Measurements from ENCODE around the gene ESRRG. TPM values are rescaled to one million over a fixed set of nuclear protein-coding genes. Genes with fewer than 3 reads are reported as not detected.

The ESRRG gene
- total and polyA plus RNA-seq, 2 donors (not counting 1 experiment from before 2014, with no cell fraction given), result 0.15 to 0.83 TPM

GRCh38 chr1:216700779-216701178 lies 22.4 kb downstream of the ESRRG start:
- H3K4me2 ChIP-seq (ENCODE audit: extremely low read depth, insufficient read depth, low read length), result no peak overlapping the region
- DNase-seq (ENCODE audit: low read depth in 2 of 2), result peak in 1 of 2 donors; percentile 56
- no peaks in the 10 kb centered on the region for H4K20me1 ChIP-seq (ENCODE audit: control insufficient read depth, extremely low read depth, insufficient read depth, low read length)
- H3K36me3 ChIP-seq (ENCODE audit: control insufficient read depth, insufficient read depth, low read length), result no peaks in the 10 kb centered on the region
- no peak overlapping the region for H3K9ac ChIP-seq (ENCODE audit: insufficient read depth, low read length)
- no peaks in the 10 kb centered on the region for H3K27me3 ChIP-seq (ENCODE audit: control insufficient read depth, insufficient read depth, low read length)
- no peaks in the 10 kb centered on the region for H3K4me1 ChIP-seq (ENCODE audit: control insufficient read depth, extremely low read depth, insufficient read depth, low read length)
- H3K79me2 ChIP-seq (ENCODE audit: control insufficient read depth, insufficient read depth, low read length), result no peaks in the 10 kb centered on the region
- H3K27ac ChIP-seq (ENCODE audit: insufficient read depth, low read length), result no peak overlapping the region
- TF ChIP-seq CTCF (conservative IDR thresholded peaks at IDR 0.05 in 1 of 2, IDR thresholded peaks at IDR 0.05 in 1 of 2; ENCODE audit: low read depth in 1 of 2, low read length in 2 of 2) (no peak), EZH2 (IDR thresholded peaks at IDR 0.05; ENCODE audit: low read length, missing control alignments) (no peak)
- H3K9me3 ChIP-seq (ENCODE audit: control insufficient read depth, insufficient read depth, low read depth, low read length), result no peaks in the 10 kb centered on the region
- no peak overlapping the region for H3K4me3 ChIP-seq (replicated peaks in 1 of 4; ENCODE audit: control extremely low read depth in 1 of 4, insufficient read depth in 1 of 4, low read depth in 3 of 4, low read length in 4 of 4)
- H2AFZ ChIP-seq (ENCODE audit: low read length), result no peak overlapping the region

GRCh38 chr1:216691710-216692109 lies 31.5 kb downstream of the ESRRG start:
- no peak for TF ChIP-seq CTCF (conservative IDR thresholded peaks at IDR 0.05 in 1 of 2, IDR thresholded peaks at IDR 0.05 in 1 of 2; ENCODE audit: low read depth in 1 of 2, low read length in 2 of 2)
- TF ChIP-seq EZH2 (IDR thresholded peaks at IDR 0.05; ENCODE audit: low read length, missing control alignments), result no peak
- H3K9ac ChIP-seq (ENCODE audit: insufficient read depth, low read length), result no peak overlapping the region
- no peak for DNase-seq (ENCODE audit: low read depth in 2 of 2)
- no peak overlapping the region for H2AFZ ChIP-seq (ENCODE audit: low read length)
- no peak overlapping the region for H3K27ac ChIP-seq (ENCODE audit: insufficient read depth, low read length)
- no peak overlapping the region for H3K4me2 ChIP-seq (ENCODE audit: extremely low read depth, insufficient read depth, low read length)
- H3K9me3 ChIP-seq (ENCODE audit: control insufficient read depth, insufficient read depth, low read depth, low read length), result no peaks in the 10 kb centered on the region
- H3K27me3 ChIP-seq (ENCODE audit: control insufficient read depth, insufficient read depth, low read length), result no peaks in the 10 kb centered on the region
- no peaks in the 10 kb centered on the region for H3K79me2 ChIP-seq (ENCODE audit: control insufficient read depth, insufficient read depth, low read length)
- H3K4me1 ChIP-seq (ENCODE audit: control insufficient read depth, extremely low read depth, insufficient read depth, low read length), result no peaks in the 10 kb centered on the region
- no peaks in the 10 kb centered on the region for H4K20me1 ChIP-seq (ENCODE audit: control insufficient read depth, extremely low read depth, insufficient read depth, low read length)
- H3K4me3 ChIP-seq (replicated peaks in 1 of 4; ENCODE audit: control extremely low read depth in 1 of 4, insufficient read depth in 1 of 4, low read depth in 3 of 4, low read length in 4 of 4), result no peak overlapping the region
- H3K36me3 ChIP-seq (ENCODE audit: control insufficient read depth, insufficient read depth, low read length), result no peaks in the 10 kb centered on the region

GRCh38 chr1:216690603-216691002 lies 32.6 kb downstream of the ESRRG start:
- H3K4me3 ChIP-seq (replicated peaks in 1 of 4; ENCODE audit: control extremely low read depth in 1 of 4, insufficient read depth in 1 of 4, low read depth in 3 of 4, low read length in 4 of 4), result no peak overlapping the region
- DNase-seq (ENCODE audit: low read depth in 2 of 2), result no peak
- no peaks in the 10 kb centered on the region for H3K9me3 ChIP-seq (ENCODE audit: control insufficient read depth, insufficient read depth, low read depth, low read length)
- H3K4me1 ChIP-seq (ENCODE audit: control insufficient read depth, extremely low read depth, insufficient read depth, low read length), result no peaks in the 10 kb centered on the region
- no peak overlapping the region for H3K4me2 ChIP-seq (ENCODE audit: extremely low read depth, insufficient read depth, low read length)
- no peaks in the 10 kb centered on the region for H3K36me3 ChIP-seq (ENCODE audit: control insufficient read depth, insufficient read depth, low read length)
- H2AFZ ChIP-seq (ENCODE audit: low read length), result no peak overlapping the region
- no peak overlapping the region for H3K27ac ChIP-seq (ENCODE audit: insufficient read depth, low read length)
- H3K27me3 ChIP-seq (ENCODE audit: control insufficient read depth, insufficient read depth, low read length), result no peaks in the 10 kb centered on the region
- TF ChIP-seq EZH2 (IDR thresholded peaks at IDR 0.05; ENCODE audit: low read length, missing control alignments) (no peak), CTCF (conservative IDR thresholded peaks at IDR 0.05 in 1 of 2, IDR thresholded peaks at IDR 0.05 in 1 of 2; ENCODE audit: low read depth in 1 of 2, low read length in 2 of 2) (no peak)
- H4K20me1 ChIP-seq (ENCODE audit: control insufficient read depth, extremely low read depth, insufficient read depth, low read length), result no peaks in the 10 kb centered on the region
- H3K9ac ChIP-seq (ENCODE audit: insufficient read depth, low read length), result no peak overlapping the region
- H3K79me2 ChIP-seq (ENCODE audit: control insufficient read depth, insufficient read depth, low read length), result no peaks in the 10 kb centered on the region

Data from fibroblast of lung (primary cell).